KOPT-K1 (cell line): Measurements from ENCODE around the gene CACNA2D3.

Source experiments
- H3K27ac ChIP-seq: fragments of 200-600 bp; sonication (generic); 2 replicates; pipeline ENCODE4 v1.5.1; 2016; ENCODE audit warnings: antibody characterized with exemption, mild to moderate bottlenecking, low read depth, low read length; ENCODE audit not compliant: poor library complexity, severe bottlenecking
- H3K36me3 ChIP-seq: fragments of 200-600 bp; sonication (generic); 2 replicates; pipeline ENCODE4 v1.5.1; 2017; ENCODE audit warnings: antibody characterized with exemption, mild to moderate bottlenecking, low read length, moderate library complexity; ENCODE audit not compliant: insufficient read depth
- H3K9me3 ChIP-seq: fragments of 200-600 bp; sonication (generic); 2 replicates; pipeline ENCODE4 v1.5.1; 2017; ENCODE audit warnings: antibody characterized with exemption, low read length, mild to moderate bottlenecking; ENCODE audit not compliant: insufficient read depth, poor library complexity, severe bottlenecking

The CACNA2D3 gene

DNA sequence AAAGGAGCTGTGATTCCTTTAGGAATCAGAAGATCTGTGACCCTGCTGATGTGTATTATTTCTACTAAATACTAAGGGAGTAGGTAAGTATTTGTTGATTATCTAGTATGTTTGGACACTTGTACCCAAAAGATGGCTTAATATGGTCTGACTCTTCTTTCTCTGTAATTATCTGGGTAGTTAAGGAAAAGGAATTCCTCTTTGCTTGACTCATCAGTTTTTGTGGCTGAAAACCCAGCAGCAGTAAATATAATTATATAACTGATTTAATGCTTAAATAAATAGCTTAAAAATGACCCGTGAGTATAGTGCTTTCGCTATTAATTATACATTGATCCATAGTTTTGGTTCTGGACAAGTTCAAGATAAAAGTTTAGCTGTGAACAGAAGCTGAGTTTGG, 649.7 kb downstream of the CACNA2D3 start:
- Histone ChIP-seq H3K27ac (no peak overlapping the region), H3K9me3 (no peaks in the 10 kb centered on the region), H3K36me3 (no peaks in the 10 kb centered on the region)

DNA sequence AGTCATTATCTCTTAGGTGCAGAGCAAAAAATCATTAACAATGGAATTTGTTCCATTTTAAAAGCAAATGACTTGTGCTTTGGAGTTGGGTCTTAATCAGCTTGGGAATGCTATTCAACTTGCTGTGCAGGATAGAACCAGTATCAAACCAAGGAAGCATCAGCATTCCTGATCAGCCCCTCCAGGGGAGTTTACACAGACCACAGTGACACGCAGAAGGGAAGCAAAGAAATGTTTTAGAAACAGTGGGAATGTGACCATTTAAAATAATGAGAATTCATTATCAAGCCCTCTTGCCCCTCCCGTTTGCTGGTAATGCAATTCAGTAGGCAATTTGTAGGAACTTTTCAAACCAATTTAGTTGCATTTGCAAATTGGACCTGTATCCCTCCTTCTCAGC, 650.4 kb downstream of the CACNA2D3 start:
- H3K36me3 ChIP-seq, result no peaks in the 10 kb centered on the region
- no peak overlapping the region for H3K27ac ChIP-seq
- no peaks in the 10 kb centered on the region for H3K9me3 ChIP-seq

DNA sequence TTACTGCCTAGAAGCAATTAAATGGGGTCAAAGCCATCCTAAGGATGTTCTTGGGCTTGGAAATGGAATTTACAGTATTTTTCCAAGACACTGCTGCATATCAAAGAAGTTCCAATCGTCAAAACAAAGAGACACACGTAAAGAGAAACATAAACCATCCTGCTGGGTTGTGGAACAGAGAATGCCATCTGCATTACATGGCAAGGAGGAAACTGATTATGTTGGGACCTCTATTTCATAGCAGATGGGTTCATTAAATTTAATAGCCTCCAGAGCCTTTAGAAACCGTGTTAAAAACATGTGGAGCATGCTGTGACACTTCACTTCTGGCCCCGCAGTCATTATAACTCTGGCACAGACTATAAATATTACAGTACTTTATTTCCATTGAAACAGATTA, 650.9 kb downstream of the CACNA2D3 start:
- H3K9me3 ChIP-seq, result no peaks in the 10 kb centered on the region
- no peak overlapping the region for H3K27ac ChIP-seq

DNA sequence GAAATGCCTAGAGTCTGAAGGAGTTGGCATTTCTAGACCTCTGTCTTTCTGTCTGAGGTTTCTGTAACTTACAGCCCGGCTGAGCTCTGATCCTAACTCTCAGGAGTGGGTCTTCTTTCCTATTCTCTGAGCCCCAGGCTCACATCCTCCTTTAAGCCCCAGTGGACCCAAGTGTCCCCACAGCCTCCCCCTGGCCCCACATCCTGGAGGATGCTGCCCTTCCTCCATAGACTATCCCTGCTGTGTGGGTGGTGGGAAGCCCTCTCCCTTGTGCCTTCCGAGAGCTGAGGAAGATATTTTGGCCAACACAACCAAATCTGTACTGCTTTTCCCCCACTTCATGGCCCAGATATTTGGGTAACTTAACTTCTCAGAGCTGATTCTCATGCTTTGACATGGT, 654.2 kb downstream of the CACNA2D3 start:
- Histone ChIP-seq H3K36me3 (no peaks in the 10 kb centered on the region), H3K27ac (no peak overlapping the region), H3K9me3 (no peaks in the 10 kb centered on the region)

More for the DNA sequence above, 650.9 kb downstream of the CACNA2D3 start:
- no peaks in the 10 kb centered on the region for H3K36me3 ChIP-seq

DNA sequence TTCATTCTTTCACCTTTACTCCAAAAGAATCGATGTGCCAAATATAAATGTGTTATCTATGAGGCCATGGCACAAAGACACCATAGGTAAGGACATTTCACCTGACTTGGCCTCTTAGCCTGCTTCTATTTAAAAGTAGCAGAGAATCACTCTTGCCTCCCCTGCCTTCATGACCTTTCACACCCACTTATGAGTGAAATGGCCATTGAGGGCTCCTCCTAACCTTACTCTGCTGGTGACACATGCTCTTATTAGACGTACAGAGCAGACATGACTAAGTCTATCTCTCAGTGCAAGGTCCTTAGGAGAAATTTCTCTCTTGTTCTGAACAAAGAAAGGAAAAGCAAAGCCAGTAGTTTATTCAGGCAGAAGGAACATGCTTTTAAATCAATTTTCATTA, 654.8 kb downstream of the CACNA2D3 start:
- no peaks in the 10 kb centered on the region for H3K36me3 ChIP-seq
- H3K27ac ChIP-seq, result no peak overlapping the region
- no peaks in the 10 kb centered on the region for H3K9me3 ChIP-seq

DNA sequence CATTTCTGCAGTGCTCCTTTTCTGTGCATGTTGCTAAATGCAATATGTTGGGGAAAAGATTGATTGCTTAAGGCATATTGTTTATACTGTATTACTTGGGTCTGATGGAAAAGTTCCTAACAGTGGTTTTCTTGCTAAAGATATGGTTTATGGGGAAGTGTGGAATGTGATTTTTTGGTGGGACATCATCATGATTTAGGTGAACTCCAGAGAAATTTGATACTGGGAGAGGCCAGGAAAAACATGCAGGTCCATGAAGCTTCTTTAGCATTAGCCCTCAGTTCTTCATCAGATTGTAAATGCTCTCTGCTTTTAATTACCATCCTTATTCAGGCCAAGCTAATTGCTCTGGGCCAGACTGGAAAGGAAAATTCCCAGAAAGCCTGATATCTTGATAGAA, 658.0 kb downstream of the CACNA2D3 start:
- Histone ChIP-seq H3K27ac (no peak overlapping the region), H3K36me3 (no peaks in the 10 kb centered on the region)

DNA sequence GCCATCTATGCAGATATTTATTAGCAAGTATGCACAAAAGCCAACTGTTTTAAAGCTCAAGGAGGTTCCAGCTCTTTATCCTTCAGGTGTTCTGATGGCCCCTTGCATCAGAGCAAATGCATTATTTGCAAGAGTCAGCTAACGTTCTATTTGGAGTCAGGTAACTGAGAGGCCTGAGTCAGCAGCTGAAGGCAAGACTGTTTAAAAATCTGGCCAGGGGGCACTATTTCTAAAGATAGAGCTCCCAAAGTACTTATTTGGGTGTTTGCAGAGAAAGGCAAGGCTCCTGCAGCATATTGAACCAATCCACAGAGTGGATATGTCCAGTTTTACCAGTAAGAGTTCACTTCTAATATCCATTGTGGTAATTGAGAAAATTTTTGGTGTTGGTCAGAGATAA, 659.4 kb downstream of the CACNA2D3 start:
- H3K9me3 ChIP-seq, result no peaks in the 10 kb centered on the region
- no peak overlapping the region for H3K27ac ChIP-seq
- no peaks in the 10 kb centered on the region for H3K36me3 ChIP-seq

More for the DNA sequence above, 658.0 kb downstream of the CACNA2D3 start:
- H3K9me3 ChIP-seq, result no peaks in the 10 kb centered on the region

DNA sequence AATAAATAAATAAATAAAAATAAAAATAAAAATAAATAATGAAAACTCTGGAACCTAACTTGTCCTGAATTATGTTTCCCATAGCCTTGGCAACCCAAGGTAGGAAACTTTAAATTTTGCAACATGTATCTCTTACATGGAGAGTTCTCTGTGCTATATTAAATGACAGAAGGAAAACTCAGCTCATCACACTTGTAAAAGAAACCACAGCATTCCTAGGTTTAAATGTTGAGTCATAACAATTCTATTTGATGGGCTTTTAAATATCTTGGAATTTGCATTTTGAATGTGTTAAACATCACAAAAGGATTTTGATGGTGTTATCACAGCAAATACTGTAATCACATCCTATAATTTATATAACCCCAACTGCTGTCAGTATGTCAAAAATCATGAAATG, 661.3 kb downstream of the CACNA2D3 start:
- Histone ChIP-seq H3K9me3 (no peaks in the 10 kb centered on the region), H3K36me3 (no peaks in the 10 kb centered on the region), H3K27ac (no peak overlapping the region)

DNA sequence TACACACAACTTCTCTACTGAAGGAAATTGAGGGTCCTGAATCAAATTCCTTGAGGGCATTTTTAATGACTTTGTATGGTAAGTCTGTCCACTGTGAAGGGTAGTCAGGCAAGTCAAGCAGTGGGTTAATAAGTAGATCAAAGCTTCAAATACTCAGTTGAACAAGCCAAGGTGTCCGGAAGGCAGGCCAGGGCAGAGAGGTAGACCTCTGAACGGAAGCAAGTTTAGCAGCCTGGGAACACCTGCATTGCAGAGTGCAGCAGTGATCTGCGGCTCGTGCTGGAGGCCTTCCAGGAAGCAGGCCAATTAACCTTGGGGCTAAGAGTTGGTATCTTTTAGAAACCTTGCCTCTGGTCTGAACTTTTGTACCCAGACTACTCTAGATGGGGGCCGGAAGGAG, 661.7 kb downstream of the CACNA2D3 start:
- Histone ChIP-seq H3K9me3 (no peaks in the 10 kb centered on the region), H3K27ac (no peak overlapping the region), H3K36me3 (no peaks in the 10 kb centered on the region)

DNA sequence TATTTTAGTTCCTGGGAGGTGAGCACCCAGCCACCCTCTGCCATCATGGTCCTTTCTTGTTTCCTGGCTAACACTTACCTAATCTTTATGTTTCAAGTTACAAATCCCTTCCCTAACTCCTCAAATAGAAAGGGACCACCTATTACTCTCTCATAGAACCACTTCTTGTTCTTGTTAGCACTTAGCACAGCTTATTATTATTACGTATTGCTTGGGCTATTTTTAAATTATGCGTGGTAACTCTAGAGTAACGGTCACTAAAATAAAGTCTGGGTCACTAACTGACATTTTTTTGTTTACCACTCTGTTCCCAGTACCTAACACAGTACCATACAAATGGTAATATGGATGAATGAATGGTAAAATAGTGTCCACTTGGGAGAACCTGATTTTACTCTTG, 663.6 kb downstream of the CACNA2D3 start:
- Histone ChIP-seq H3K9me3 (no peaks in the 10 kb centered on the region), H3K36me3 (no peaks in the 10 kb centered on the region), H3K27ac (no peak overlapping the region)

DNA sequence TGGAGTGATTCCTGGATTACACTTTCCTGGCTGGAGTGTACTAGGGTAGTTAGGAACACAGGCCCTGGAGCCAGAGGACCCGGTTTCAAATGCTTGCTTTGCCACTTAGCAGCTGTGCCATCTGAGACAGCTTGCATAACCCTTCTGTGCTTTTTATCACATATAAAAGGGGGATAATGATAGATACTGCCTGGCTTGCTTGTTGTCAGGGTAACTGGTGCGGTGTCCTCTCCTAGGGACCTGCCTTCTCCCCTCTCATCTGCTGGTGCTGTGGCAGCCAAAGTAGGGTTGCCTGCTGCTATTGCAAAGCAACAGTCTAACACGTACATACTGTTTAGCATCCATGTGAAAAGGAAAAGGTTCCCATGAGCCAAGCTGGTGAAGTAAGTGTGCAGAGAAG, 667.7 kb downstream of the CACNA2D3 start:
- H3K36me3 ChIP-seq, result no peaks in the 10 kb centered on the region
- H3K9me3 ChIP-seq, result no peaks in the 10 kb centered on the region
- H3K27ac ChIP-seq, result no peak overlapping the region

DNA sequence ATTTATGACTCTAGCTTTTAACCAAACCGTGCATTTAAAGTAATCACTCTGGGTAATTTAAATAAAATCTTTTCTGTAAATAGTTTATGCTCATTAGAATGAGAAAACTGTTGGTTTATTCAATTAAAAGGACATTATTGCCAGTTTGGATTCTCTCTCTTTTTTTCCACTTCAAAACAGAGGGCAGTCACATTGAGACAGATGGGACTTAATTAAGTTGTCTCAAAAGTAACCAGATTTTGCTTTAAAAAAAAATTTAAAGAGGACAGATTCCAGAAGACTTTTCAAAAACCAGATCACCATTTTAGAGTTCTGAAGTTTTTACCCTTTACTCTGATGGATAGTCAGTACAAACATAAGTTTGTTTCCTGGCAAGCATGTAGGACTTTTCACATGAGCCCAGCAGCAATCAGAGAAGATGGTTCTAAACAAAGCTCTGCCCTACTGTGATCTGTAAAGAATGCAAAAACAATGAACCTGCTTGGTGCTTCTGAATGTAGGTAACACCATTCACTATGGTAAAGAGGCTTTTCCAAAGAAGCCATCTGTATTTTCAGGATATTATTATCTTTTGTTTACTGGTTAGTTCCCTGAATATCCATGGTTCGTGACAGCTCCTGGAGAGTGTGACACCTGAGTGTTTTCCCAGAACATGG, 669.3 kb downstream of the CACNA2D3 start:
- no peaks in the 10 kb centered on the region for H3K36me3 ChIP-seq
- no peak overlapping the region for H3K27ac ChIP-seq
- H3K9me3 ChIP-seq, result no peaks in the 10 kb centered on the region

DNA sequence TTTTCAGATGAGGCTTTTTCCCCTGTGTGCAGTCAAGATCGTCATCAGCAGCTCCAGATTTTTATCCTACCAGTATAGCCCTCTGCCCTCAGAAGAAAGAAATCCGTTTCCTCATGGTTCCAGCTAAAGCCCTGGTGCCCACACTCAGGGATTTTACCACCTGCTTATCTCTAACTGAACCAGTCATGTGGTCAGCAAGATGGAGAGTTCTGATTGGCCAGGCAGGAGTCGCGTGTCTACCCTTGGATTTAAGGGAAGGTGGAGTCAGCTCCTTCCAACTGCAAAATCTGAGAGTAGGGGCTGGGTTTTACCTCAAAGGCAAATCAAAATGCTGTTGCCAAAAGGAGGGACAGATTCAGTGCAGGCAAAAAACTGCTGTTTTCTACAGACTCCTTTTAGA, 670.2 kb downstream of the CACNA2D3 start:
- no peaks in the 10 kb centered on the region for H3K36me3 ChIP-seq
- H3K9me3 ChIP-seq, result no peaks in the 10 kb centered on the region

DNA sequence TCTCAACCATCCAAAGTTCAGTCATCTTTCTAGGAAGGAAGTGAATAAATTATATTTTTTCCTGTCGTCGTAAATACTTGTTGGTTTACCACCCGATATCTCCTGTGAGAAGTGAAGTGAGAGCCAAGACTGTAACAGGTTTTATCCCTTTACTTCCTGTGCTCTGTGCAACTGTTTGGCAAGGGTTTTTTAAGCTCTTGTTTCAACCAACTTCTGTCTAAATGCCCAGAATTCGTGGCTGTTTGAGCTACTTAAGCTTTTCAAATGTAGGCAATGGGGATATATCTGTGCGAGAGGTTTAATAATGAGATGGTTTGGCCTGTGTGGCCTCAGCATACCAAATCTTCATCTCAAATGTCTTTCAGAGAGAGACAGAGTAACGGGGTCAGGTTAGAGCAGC, 670.8 kb downstream of the CACNA2D3 start:
- Histone ChIP-seq H3K27ac (no peak overlapping the region), H3K9me3 (no peaks in the 10 kb centered on the region), H3K36me3 (no peaks in the 10 kb centered on the region)

More for the DNA sequence above, 670.2 kb downstream of the CACNA2D3 start:
- no peak overlapping the region for H3K27ac ChIP-seq

DNA sequence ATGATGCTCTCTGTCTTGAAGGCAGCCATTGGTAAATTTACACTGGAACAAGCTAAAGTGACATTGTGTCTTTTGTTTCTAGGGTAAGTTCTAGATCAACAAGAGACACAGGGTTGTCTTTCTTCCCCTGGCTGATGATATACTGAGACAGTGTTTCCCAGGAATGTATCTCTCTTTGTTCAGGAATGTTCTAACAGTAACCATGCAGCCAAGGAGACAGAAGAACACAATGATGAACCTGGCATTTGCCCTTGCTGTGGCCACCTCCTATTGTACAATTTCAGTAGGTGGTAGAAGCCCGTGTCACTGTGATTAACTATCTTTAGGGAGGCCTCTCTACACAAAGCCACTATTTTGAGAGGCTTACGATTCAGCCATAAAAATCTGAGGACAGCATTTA, 674.8 kb downstream of the CACNA2D3 start:
- H3K9me3 ChIP-seq, result no peaks in the 10 kb centered on the region
- H3K36me3 ChIP-seq, result no peaks in the 10 kb centered on the region
- H3K27ac ChIP-seq, result no peak overlapping the region

DNA sequence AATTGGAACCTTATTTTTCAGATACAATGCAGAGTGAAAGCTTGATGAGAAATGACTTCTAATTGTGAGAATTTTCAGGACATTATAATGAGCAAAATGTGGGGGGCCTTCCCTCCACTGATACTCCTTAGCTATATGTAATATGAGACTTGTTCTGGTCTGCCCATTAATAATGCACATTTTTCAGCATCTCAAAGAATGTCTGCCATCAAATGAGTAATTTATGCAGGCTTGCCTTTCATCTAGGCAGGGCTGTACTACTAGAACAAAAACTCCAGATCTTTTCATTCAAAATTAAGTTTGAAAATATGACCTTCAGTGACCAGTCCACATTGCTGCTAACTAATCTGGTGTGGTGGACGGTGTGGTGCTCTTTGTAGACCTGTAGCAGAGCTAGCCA, 678.1 kb downstream of the CACNA2D3 start:
- no peaks in the 10 kb centered on the region for H3K9me3 ChIP-seq
- H3K27ac ChIP-seq, result no peak overlapping the region
- H3K36me3 ChIP-seq, result no peaks in the 10 kb centered on the region
